SK-N-SH (cell line): Measurements from ENCODE around the gene MICAL2. TPM values are rescaled to one million over a fixed set of nuclear protein-coding genes. Genes with fewer than 3 reads are reported as not detected.

Source experiments
- CTCF ChIA-PET: fragments of 300-600, 350-600 bp; formaldehyde crosslinking; extraction: SDS; loops from one replicate; lab custom pipeline; 2021; lab: Yijun Ruan, JAX
- POLR2A ChIA-PET: fragments of 350-600 bp; sonication (Branson Sonifier 250); formaldehyde crosslinking; extraction: SDS; loops from one replicate; lab custom pipeline; 2020; ENCODE audit warnings: antibody characterized with exemption, inconsistent platforms; lab: Yijun Ruan, JAX
- DNase-seq: peaks from one replicate; pipeline ENCODE4 v3.0.0; 2012
- H2AFZ ChIP-seq: fragments of 200-600 bp; sonication (generic); 2 replicates; pipeline ENCODE4 v1.8.1; 2016; ENCODE audit warnings: antibody characterized with exemption, mild to moderate bottlenecking, low read depth
- H3F3A ChIP-seq: fragments of 200-600 bp; sonication (generic); replicated peaks from 2 replicates; pipeline ENCODE3; 2016; ENCODE audit warnings: antibody characterized with exemption, mild to moderate bottlenecking; ENCODE audit not compliant: insufficient read depth
- H3K27ac ChIP-seq, 2 experiments: fragments of 200-500 bp in 1 of 2; fragments of 200-600 bp in 1 of 2; sonication (Bioruptor generic) in 1 of 2; sonication (generic), shearing (Covaris generic) in 1 of 2; 2 replicates each; pipeline versions ENCODE4 v1.5.1 to v1.6.1; 2014 to 2016; ENCODE audit warnings: low read depth in 2 of 2, inconsistent platforms in 1 of 2, low read length in 1 of 2, mild to moderate bottlenecking in 1 of 2, mixed read lengths in 1 of 2
- H3K27me3 ChIP-seq: fragments of 200-600 bp; sonication (generic), shearing (Covaris generic); 2 replicates; pipeline ENCODE4 v1.6.1; 2016; ENCODE audit warnings: mixed run types; ENCODE audit not compliant: insufficient read depth
- H3K36me3 ChIP-seq, 2 experiments: fragments of 200-500 bp in 1 of 2; fragments of 200-600 bp in 1 of 2; sonication (Bioruptor generic) in 1 of 2; sonication (generic) in 1 of 2; replicated peaks in 1 of 2; 2 replicates each; pipeline versions ENCODE3 to v1.5.1; 2014 to 2016; ENCODE audit warnings: low read length in 1 of 2, mild to moderate bottlenecking in 1 of 2; ENCODE audit not compliant: insufficient read depth in 2 of 2, control insufficient read depth in 1 of 2
- H3K4me1 ChIP-seq, 2 experiments: fragments of 200-500 bp in 1 of 2; fragments of 200-600 bp in 1 of 2; sonication (Bioruptor generic) in 1 of 2; sonication (generic), shearing (Covaris generic) in 1 of 2; 2 replicates each; pipeline versions ENCODE4 v1.5.1 to v1.6.1; 2014 to 2016; ENCODE audit warnings: low read depth in 1 of 2, low read length in 1 of 2, mixed run types in 1 of 2; ENCODE audit not compliant: insufficient read depth in 2 of 2, control insufficient read depth in 1 of 2
- H3K4me2 ChIP-seq: fragments of 200-600 bp; sonication (generic), shearing (Covaris generic); 2 replicates; pipeline ENCODE4 v1.6.1; 2017; ENCODE audit warnings: mixed run types
- H3K4me3 ChIP-seq, 2 experiments: fragments of 200-500 bp in 1 of 2; fragments of 200-600 bp in 1 of 2; sonication (Bioruptor generic) in 1 of 2; sonication (generic), shearing (Covaris generic) in 1 of 2; 2 replicates each; pipeline versions ENCODE4 v1.5.1 to v1.8.1; 2014 to 2016; ENCODE audit warnings: low read depth in 2 of 2, inconsistent platforms in 1 of 2, low read length in 1 of 2, mild to moderate bottlenecking in 1 of 2, mixed read lengths in 1 of 2, moderate library complexity in 1 of 2
- H3K79me2 ChIP-seq: fragments of 200-600 bp; sonication (generic); 2 replicates; pipeline ENCODE4 v1.8.1; 2017; ENCODE audit warnings: mild to moderate bottlenecking; ENCODE audit not compliant: insufficient read depth
- H3K9ac ChIP-seq: fragments of 200-600 bp; sonication (generic); 2 replicates; pipeline ENCODE4 v1.6.1; 2017; ENCODE audit warnings: mixed run types
- H3K9me2 ChIP-seq: fragments of 200-600 bp; sonication (generic); 2 replicates; pipeline ENCODE4 v1.6.1; 2017; ENCODE audit warnings: mixed run types
- H3K9me3 ChIP-seq: fragments of 200-600 bp; sonication (generic); 2 replicates; pipeline ENCODE4 v1.6.1; 2017; ENCODE audit warnings: mixed run types, mild to moderate bottlenecking, moderate library complexity
- H4K20me1 ChIP-seq: fragments of 200-600 bp; sonication (generic); 2 replicates; pipeline ENCODE4 v1.6.1; 2017; ENCODE audit warnings: mild to moderate bottlenecking, mixed run types; ENCODE audit not compliant: insufficient read depth
- CHD2 ChIP-seq: fragments of 150-350 bp; IDR thresholded peaks from 2 replicates; pipeline ENCODE4 v1.6.1; 2018; ENCODE audit warnings: low read length; ENCODE audit not compliant: partially characterized antibody
- ELF1 ChIP-seq: IDR thresholded peaks from 2 replicates; pipeline ENCODE4 v1.4.0; 2012
- EZH2phosphoT487 ChIP-seq: fragments of 200-600 bp; sonication (generic); IDR thresholded peaks from 2 replicates; pipeline ENCODE4 v1.6.1; 2017; ENCODE audit warnings: low read depth, mixed run types, mild to moderate bottlenecking, antibody characterized with exemption, moderate library complexity, borderline replicate concordance
- FOSL2 ChIP-seq: IDR thresholded peaks from 2 replicates; pipeline ENCODE4 v1.4.0; 2012; ENCODE audit warnings: low read depth, mild to moderate bottlenecking, moderate library complexity, borderline replicate concordance
- FOXJ3 ChIP-seq: sonication (generic); formaldehyde crosslinking; IDR thresholded peaks from 2 replicates; pipeline ENCODE4 v1.5.1; 2020; ENCODE audit warnings: mild to moderate bottlenecking, missing genetic modification reagents
- FOXM1 ChIP-seq: IDR thresholded peaks from 2 replicates; pipeline ENCODE4 v1.4.0; 2012; ENCODE audit warnings: low read depth, mild to moderate bottlenecking
- JUND ChIP-seq: IDR thresholded peaks from 2 replicates; pipeline ENCODE4 v1.4.0; 2012
- MXI1 ChIP-seq: IDR thresholded peaks from 2 replicates; pipeline ENCODE4 v1.6.1; 2012; ENCODE audit warnings: mild to moderate bottlenecking, low read depth, low read length, improper control_type of control experiment
- NFIC ChIP-seq: IDR thresholded peaks from 2 replicates; pipeline ENCODE4 v1.4.0; 2012; ENCODE audit warnings: borderline replicate concordance
- NRF1 ChIP-seq: IDR thresholded peaks from 2 replicates; pipeline ENCODE4 v1.6.1; 2012; ENCODE audit warnings: low read depth, mild to moderate bottlenecking, low read length
- PBX3 ChIP-seq: IDR thresholded peaks from 2 replicates; pipeline ENCODE4; 2012
- RFX5 ChIP-seq: IDR thresholded peaks from 2 replicates; pipeline ENCODE4 v1.6.1; 2012; ENCODE audit warnings: mild to moderate bottlenecking, improper control_type of control experiment, low read length
- RXRA ChIP-seq: IDR thresholded peaks from 2 replicates; pipeline ENCODE4 v1.4.0; 2012; ENCODE audit warnings: low read depth, mild to moderate bottlenecking, borderline replicate concordance
- SMC3 ChIP-seq: IDR thresholded peaks from 2 replicates; pipeline ENCODE4 v1.6.1; 2012; ENCODE audit warnings: low read depth, low read length, improper control_type of control experiment
- TCF12 ChIP-seq: IDR thresholded peaks from 2 replicates; pipeline ENCODE4 v1.4.0; 2012
- TEAD4 ChIP-seq: IDR thresholded peaks from 2 replicates; pipeline ENCODE4 v1.4.0; 2012; ENCODE audit warnings: mild to moderate bottlenecking, borderline replicate concordance; ENCODE audit not compliant: insufficient read depth
- YY1 ChIP-seq: IDR thresholded peaks from 2 replicates; pipeline ENCODE4 v1.4.0; 2012; ENCODE audit warnings: low read depth, mild to moderate bottlenecking
- WGBS: methylation state at CpG from one replicate; pipeline ENCODE4 v1.1.6; 2017; ENCODE audit warnings: low lambda C conversion rate; 5-methylcytosine and 5-hydroxymethylcytosine counted together
- polyA plus RNA-seq, 3 experiments: library from polyadenylated mRNA; depleted of rRNA; stranded (reverse); fragments of >200 nt; gene quantifications; 2 replicates each; pipeline ENCODE4 v1.2.3, GENCODE V29; 2012
- TF ChIP-seq, protein P1 (sequence below): IDR thresholded peaks from 2 replicates; pipeline ENCODE4 v1.6.1; 2012; ENCODE audit warnings: mild to moderate bottlenecking, low read depth, low read length, moderate library complexity
- TF ChIP-seq, protein P2 (sequence below): fragments of 200-600 bp; sonication (generic); IDR thresholded peaks from 2 replicates; pipeline ENCODE4 v1.6.1; 2017; ENCODE audit warnings: antibody characterized with exemption, mild to moderate bottlenecking, moderate library complexity
- TF ChIP-seq, protein P3 (sequence below): fragments of 150-350 bp; IDR thresholded peaks from 2 replicates; pipeline ENCODE4 v1.6.1; 2017; ENCODE audit warnings: antibody characterized with exemption, low read length, low read depth, borderline replicate concordance
- TF ChIP-seq, protein P4 (sequence below): fragments of 150-350 bp; IDR thresholded peaks from 2 replicates; pipeline ENCODE4 v1.6.1; 2016; ENCODE audit warnings: mild to moderate bottlenecking, low read depth, low read length
- TF ChIP-seq, protein P5 (sequence below): IDR thresholded peaks from 2 replicates; pipeline ENCODE4 v1.4.0; 2012; ENCODE audit warnings: low read depth
- TF ChIP-seq, protein P6 (sequence below): IDR thresholded peaks from 2 replicates; pipeline ENCODE4 v1.4.0; 2012; ENCODE audit warnings: low read depth, borderline replicate concordance

Gene MICAL2
- polyA plus RNA-seq, 1 of the 3 experiments (the other 2 are of a cell fraction): 54.6 TPM

GRCh38 chr11:12066056-12066798, 44.2 kb upstream of the MICAL2 start:
- Histone ChIP-seq H3K4me3 (no peak overlapping the region), H3K27ac (peak overlapping the region; percentile 3 to 86; a peak in 3 of 4 replicates), H2AFZ (peak overlapping the region; percentile 8; the same call in 1 of the 2 replicates), H3K36me3 (no peaks in the 10 kb centered on the region), H3K9ac (peak overlapping the region; percentile 52), H3K9me3 (no peaks in the 10 kb centered on the region), H3K79me2 (no peaks in the 10 kb centered on the region), H3K9me2 (no peaks in the 10 kb centered on the region), H3K4me2 (peak overlapping the region; percentile 23; the same call in 1 of the 2 replicates), H3K4me1 (peaks cover 5 to 20% of the 10 kb centered on the region in 2 experiments; a peak in 3 of 4 replicates), H3K27me3 (no peaks in the 10 kb centered on the region), H4K20me1 (no peaks in the 10 kb centered on the region), H3F3A (peaks cover 6% of the 10 kb centered on the region)
- no peak for DNase-seq
- ChIA-PET CTCF (interaction anchor here (1.0 to 2.2 kb wide), 6 partner anchors 13 to 279 kb away, joined by 4 to 10 read pairs (median 5); no protein-coding TSS in a partner anchor), POLR2A (no interaction called here)
- WGBS: 43% methylated on average over 7 of the region's 7 CpGs
- TF ChIP-seq SMC3 (no peak), TEAD4 (peak; percentile 88), TCF12 (peak; percentile 79), MXI1 (no peak), ELF1 (no peak), RXRA (peak; percentile 79; the same call in 1 of the 2 replicates), NRF1 (no peak), PBX3 (peak; percentile 70), FOSL2 (peak; percentile 98), FOXM1 (no peak), RFX5 (no peak), NFIC (peak; percentile 59; the same call in 1 of the 2 replicates), JUND (peak; percentile 95), FOXJ3 (CRISPR knock-in tag) (no peak), YY1 (peak; percentile 77; the same call in 1 of the 2 replicates), EZH2phosphoT487 (no peak), CHD2 (no peak)
- TF ChIP-seq, protein P1, sequence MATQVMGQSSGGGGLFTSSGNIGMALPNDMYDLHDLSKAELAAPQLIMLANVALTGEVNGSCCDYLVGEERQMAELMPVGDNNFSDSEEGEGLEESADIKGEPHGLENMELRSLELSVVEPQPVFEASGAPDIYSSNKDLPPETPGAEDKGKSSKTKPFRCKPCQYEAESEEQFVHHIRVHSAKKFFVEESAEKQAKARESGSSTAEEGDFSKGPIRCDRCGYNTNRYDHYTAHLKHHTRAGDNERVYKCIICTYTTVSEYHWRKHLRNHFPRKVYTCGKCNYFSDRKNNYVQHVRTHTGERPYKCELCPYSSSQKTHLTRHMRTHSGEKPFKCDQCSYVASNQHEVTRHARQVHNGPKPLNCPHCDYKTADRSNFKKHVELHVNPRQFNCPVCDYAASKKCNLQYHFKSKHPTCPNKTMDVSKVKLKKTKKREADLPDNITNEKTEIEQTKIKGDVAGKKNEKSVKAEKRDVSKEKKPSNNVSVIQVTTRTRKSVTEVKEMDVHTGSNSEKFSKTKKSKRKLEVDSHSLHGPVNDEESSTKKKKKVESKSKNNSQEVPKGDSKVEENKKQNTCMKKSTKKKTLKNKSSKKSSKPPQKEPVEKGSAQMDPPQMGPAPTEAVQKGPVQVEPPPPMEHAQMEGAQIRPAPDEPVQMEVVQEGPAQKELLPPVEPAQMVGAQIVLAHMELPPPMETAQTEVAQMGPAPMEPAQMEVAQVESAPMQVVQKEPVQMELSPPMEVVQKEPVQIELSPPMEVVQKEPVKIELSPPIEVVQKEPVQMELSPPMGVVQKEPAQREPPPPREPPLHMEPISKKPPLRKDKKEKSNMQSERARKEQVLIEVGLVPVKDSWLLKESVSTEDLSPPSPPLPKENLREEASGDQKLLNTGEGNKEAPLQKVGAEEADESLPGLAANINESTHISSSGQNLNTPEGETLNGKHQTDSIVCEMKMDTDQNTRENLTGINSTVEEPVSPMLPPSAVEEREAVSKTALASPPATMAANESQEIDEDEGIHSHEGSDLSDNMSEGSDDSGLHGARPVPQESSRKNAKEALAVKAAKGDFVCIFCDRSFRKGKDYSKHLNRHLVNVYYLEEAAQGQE: peak; percentile 68
- TF ChIP-seq, protein P2, sequence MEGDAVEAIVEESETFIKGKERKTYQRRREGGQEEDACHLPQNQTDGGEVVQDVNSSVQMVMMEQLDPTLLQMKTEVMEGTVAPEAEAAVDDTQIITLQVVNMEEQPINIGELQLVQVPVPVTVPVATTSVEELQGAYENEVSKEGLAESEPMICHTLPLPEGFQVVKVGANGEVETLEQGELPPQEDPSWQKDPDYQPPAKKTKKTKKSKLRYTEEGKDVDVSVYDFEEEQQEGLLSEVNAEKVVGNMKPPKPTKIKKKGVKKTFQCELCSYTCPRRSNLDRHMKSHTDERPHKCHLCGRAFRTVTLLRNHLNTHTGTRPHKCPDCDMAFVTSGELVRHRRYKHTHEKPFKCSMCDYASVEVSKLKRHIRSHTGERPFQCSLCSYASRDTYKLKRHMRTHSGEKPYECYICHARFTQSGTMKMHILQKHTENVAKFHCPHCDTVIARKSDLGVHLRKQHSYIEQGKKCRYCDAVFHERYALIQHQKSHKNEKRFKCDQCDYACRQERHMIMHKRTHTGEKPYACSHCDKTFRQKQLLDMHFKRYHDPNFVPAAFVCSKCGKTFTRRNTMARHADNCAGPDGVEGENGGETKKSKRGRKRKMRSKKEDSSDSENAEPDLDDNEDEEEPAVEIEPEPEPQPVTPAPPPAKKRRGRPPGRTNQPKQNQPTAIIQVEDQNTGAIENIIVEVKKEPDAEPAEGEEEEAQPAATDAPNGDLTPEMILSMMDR: no peak
- TF ChIP-seq, protein P3, sequence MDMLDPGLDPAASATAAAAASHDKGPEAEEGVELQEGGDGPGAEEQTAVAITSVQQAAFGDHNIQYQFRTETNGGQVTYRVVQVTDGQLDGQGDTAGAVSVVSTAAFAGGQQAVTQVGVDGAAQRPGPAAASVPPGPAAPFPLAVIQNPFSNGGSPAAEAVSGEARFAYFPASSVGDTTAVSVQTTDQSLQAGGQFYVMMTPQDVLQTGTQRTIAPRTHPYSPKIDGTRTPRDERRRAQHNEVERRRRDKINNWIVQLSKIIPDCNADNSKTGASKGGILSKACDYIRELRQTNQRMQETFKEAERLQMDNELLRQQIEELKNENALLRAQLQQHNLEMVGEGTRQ: no peak
- TF ChIP-seq, protein P4, sequence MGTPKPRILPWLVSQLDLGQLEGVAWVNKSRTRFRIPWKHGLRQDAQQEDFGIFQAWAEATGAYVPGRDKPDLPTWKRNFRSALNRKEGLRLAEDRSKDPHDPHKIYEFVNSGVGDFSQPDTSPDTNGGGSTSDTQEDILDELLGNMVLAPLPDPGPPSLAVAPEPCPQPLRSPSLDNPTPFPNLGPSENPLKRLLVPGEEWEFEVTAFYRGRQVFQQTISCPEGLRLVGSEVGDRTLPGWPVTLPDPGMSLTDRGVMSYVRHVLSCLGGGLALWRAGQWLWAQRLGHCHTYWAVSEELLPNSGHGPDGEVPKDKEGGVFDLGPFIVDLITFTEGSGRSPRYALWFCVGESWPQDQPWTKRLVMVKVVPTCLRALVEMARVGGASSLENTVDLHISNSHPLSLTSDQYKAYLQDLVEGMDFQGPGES: no peak
- TF ChIP-seq, protein P5, sequence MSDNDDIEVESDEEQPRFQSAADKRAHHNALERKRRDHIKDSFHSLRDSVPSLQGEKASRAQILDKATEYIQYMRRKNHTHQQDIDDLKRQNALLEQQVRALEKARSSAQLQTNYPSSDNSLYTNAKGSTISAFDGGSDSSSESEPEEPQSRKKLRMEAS: peak; percentile 73; the same call in 1 of the 2 replicates
- TF ChIP-seq, protein P6, sequence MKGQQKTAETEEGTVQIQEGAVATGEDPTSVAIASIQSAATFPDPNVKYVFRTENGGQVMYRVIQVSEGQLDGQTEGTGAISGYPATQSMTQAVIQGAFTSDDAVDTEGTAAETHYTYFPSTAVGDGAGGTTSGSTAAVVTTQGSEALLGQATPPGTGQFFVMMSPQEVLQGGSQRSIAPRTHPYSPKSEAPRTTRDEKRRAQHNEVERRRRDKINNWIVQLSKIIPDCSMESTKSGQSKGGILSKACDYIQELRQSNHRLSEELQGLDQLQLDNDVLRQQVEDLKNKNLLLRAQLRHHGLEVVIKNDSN: no peak
